SK-N-MC (cell line): Measurements from ENCODE around the gene GPC6.

ENCODE experiments used
- EZH2 ChIP-seq: fragments of 200-600 bp; sonication (generic); IDR thresholded peaks from one replicate; pipeline ENCODE4 v1.6.1; 2017; ENCODE audit warnings: antibody characterized with exemption
- POLR2AphosphoS5 ChIP-seq: IDR thresholded peaks from 2 replicates; pipeline ENCODE4 v1.6.1; 2012; ENCODE audit warnings: mild to moderate bottlenecking, low read depth, low read length, borderline replicate concordance

- TF ChIP-seq EZH2 (no peak), POLR2AphosphoS5 (no peak)
Measured at GRCh38 chr13:94232956-94233355, 1006.3 kb downstream of the GPC6 start.
